ENCODE results near the gene KRTCAP2.

DNA sequence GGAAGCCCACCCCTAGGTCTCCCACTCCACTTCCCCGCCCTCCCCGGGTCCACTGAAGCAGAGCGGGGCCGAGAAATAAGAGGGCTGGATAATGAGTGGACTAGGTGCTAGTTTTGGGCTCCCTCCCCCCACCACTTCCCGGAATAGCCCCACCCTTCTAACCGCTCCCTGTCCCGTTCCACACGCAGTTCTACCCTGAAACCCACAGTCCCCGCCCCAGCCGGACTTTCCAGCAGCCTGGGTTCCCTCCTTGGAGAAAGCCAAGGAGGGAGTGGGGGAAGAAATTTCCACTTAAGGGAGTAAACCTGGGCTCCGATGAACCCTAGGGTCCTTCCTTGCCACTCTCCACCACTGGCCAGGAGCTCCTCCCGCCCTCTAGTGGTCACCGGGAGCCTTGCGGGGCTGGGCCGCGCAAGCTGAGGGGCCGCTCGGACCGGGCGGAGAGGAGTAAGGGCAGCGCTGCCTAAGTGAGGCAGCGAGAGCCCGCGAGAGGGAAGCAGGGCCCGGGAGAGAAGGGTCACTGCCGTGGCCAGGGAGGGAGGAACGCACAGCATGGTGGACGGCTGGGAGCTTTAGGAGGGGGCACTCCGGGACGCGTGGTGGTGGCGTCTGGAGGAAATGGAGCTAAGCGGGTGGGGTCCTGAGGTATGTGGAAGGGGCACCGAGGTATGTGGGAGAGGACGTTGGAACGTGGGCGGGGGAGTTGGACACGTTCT is 20.3 kb upstream of the KRTCAP2 start:
- peak; percentile 50 to 63 for TF ChIP-seq POLR2A (IDR thresholded peaks at IDR 0.05)
- TF ChIP-seq POLR2AphosphoS5 (IDR thresholded peaks at IDR 0.05) = peak; percentile 73
- TF ChIP-seq, protein P1, sequence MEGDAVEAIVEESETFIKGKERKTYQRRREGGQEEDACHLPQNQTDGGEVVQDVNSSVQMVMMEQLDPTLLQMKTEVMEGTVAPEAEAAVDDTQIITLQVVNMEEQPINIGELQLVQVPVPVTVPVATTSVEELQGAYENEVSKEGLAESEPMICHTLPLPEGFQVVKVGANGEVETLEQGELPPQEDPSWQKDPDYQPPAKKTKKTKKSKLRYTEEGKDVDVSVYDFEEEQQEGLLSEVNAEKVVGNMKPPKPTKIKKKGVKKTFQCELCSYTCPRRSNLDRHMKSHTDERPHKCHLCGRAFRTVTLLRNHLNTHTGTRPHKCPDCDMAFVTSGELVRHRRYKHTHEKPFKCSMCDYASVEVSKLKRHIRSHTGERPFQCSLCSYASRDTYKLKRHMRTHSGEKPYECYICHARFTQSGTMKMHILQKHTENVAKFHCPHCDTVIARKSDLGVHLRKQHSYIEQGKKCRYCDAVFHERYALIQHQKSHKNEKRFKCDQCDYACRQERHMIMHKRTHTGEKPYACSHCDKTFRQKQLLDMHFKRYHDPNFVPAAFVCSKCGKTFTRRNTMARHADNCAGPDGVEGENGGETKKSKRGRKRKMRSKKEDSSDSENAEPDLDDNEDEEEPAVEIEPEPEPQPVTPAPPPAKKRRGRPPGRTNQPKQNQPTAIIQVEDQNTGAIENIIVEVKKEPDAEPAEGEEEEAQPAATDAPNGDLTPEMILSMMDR (IDR thresholded peaks at IDR 0.05) = peak in 2 of 4 experiments; percentile 96 to 98
